Stomach (tissue), 9 donors: ENCODE measurements around the gene RPL41. TPM values are rescaled to one million over a fixed set of nuclear protein-coding genes. Genes with fewer than 3 reads are reported as not detected.

ENCODE experiments used
- DNase-seq, 2 donors: peaks; one replicate each; pipeline versions ENCODE4 v3.0.0 to v3.0.0-alpha.2; 2013 to 2019
- H3K27ac ChIP-seq, 5 donors: fragments of 200-600 bp in 4 of 5; sonication (generic) in 4 of 5; one replicate each; pipeline ENCODE4 v1.5.1; 2013 to 2019; ENCODE audit warnings: mild to moderate bottlenecking in 1 of 5, moderate library complexity in 1 of 5
- H3K27me3 ChIP-seq, 3 donors: fragments of 200-600 bp; sonication (generic); one replicate each; pipeline ENCODE4 v1.5.1; 2017 to 2019; ENCODE audit warnings: mixed run types in 1 of 3
- H3K36me3 ChIP-seq, 4 donors: fragments of 200-600 bp; sonication (generic); 1 replicate in 3 of 4; 2 replicates in 1 of 4; pipeline ENCODE4 v1.5.1; 2016 to 2019
- H3K4me1 ChIP-seq, 4 donors: fragments of 200-600 bp; sonication (generic); one replicate each; pipeline ENCODE4 v1.5.1; 2016 to 2019
- H3K4me3 ChIP-seq, 4 donors: fragments of 200-600 bp; sonication (generic) in 3 of 4; one replicate each; pipeline ENCODE4 v1.5.1; 2016 to 2019; ENCODE audit warnings: mild to moderate bottlenecking in 1 of 4
- H3K9me3 ChIP-seq, 4 donors: fragments of 200-600 bp; sonication (generic); one replicate each; pipeline ENCODE4 v1.5.1; 2016 to 2019
- CTCF ChIP-seq, 7 experiments: fragments of 450-650 bp in 4 of 7; fragments of 200-600 bp in 3 of 7; sonication (generic) in 3 of 7; IDR thresholded peaks; one replicate each; pipeline ENCODE4 v1.5.1; 2016 to 2019; ENCODE audit warnings: antibody characterized with exemption in 7 of 7, control low read depth in 2 of 7, mild to moderate bottlenecking in 1 of 7
- EP300 ChIP-seq: sonication (generic); formaldehyde crosslinking; IDR thresholded peaks from one replicate; pipeline ENCODE4 v1.6.1; 2017; ENCODE audit warnings: antibody characterized with exemption
- POLR2A ChIP-seq, 4 donors: fragments of 450-650 bp; IDR thresholded peaks; one replicate each; pipeline ENCODE4 v1.6.1; 2016; ENCODE audit warnings: antibody characterized with exemption in 4 of 4, control low read depth in 2 of 4, mild to moderate bottlenecking in 1 of 4, moderate library complexity in 1 of 4
- POLR2AphosphoS5 ChIP-seq, 3 donors: sonication (generic); formaldehyde crosslinking; IDR thresholded peaks; one replicate each; pipeline ENCODE4 v1.6.1; 2016; ENCODE audit warnings: antibody characterized with exemption in 3 of 3
- WGBS, 5 donors: extraction: QIAGEN DNeasy Blood & Tissue Kit in 3 of 5; methylation state at CpG; one replicate each; pipeline versions ENCODE4 v1.1.5 to v1.1.7; 2013 to 2018; 5-methylcytosine and 5-hydroxymethylcytosine counted together
- intact Hi-C: fragments of 100-400 bp; cut with DNase I; formaldehyde crosslinking; loops from one replicate; pipeline ENCODE4 v1.15.1; 2023; ENCODE audit warnings: low total_unique reads
- polyA plus RNA-seq, 3 donors: library from polyadenylated mRNA; stranded (reverse); fragments of 200-250 nt; gene quantifications; one replicate each; pipeline ENCODE4 v1.2.3, GENCODE V29; 2013
- total RNA-seq, 5 donors: library from RNA; depleted of rRNA; stranded (reverse); fragments of >200 nt; gene quantifications; one replicate each; pipeline versions ENCODE4 v1.1.0 to v1.2.3, GENCODE V29; 2014 to 2016
- donor health status: healthy with polysubstance abuse.
- donor health status: Bipolar disorder and iron deficiency.
- donor health status: healthy.

Gene RPL41
- total and polyA plus RNA-seq, 8 donors = 1,483 to 8,449 (median 3,157) TPM

- H3K27ac ChIP-seq = peak overlapping the region in 3 of 5 donors; percentile 40 to 71 (median 57)
- TF ChIP-seq POLR2AphosphoS5 (IDR thresholded peaks at IDR 0.05) = no peak
- no peak for TF ChIP-seq EP300
- no peak for TF ChIP-seq CTCF (IDR thresholded peaks at IDR 0.05)
- no peak for TF ChIP-seq POLR2A (IDR thresholded peaks at IDR 0.05)
- no peaks in the 10 kb centered on the region for H3K27me3 ChIP-seq
- WGBS, 5 donors = 59 to 74% (median 69%) methylated on average over 8 of the region's 8 CpGs
- H3K4me3 ChIP-seq = no peak overlapping the region
- H3K4me1 ChIP-seq = peaks cover 5 to 37% (median 16%) of the 10 kb centered on the region in 4 donors
- peak in 1 of 2 donors; percentile 55 for DNase-seq
- no peaks in the 10 kb centered on the region for H3K9me3 ChIP-seq
- intact Hi-C loops = no loop called here
- H3K36me3 ChIP-seq = peaks cover 53 to 67% (median 64%) of the 10 kb centered on the region in 4 donors
Measured at GRCh38 chr12:56143870-56144269, 27.4 kb downstream of the RPL41 start.

GRCh38 chr12:56145217-56145616 lies 28.8 kb downstream of the RPL41 start:
- TF ChIP-seq CTCF (IDR thresholded peaks at IDR 0.05) (no peak), POLR2AphosphoS5 (IDR thresholded peaks at IDR 0.05) (no peak), POLR2A (IDR thresholded peaks at IDR 0.05) (no peak), EP300 (no peak)
- Histone ChIP-seq H3K27me3 (no peaks in the 10 kb centered on the region), H3K4me1 (peaks cover 5 to 38% (median 16%) of the 10 kb centered on the region in 4 donors), H3K27ac (peak overlapping the region in 1 of 5 donors; percentile 71), H3K4me3 (no peak overlapping the region), H3K36me3 (peaks cover 40 to 53% (median 51%) of the 10 kb centered on the region in 4 donors), H3K9me3 (no peaks in the 10 kb centered on the region)
- 85 to 95% (median 90%) methylated on average over 3 of the region's 3 CpGs for WGBS, 5 donors
- no peak for DNase-seq
- intact Hi-C loops = no loop called here

GRCh38 chr12:56146492-56147460 lies 30.3 kb downstream of the RPL41 start:
- TF ChIP-seq POLR2AphosphoS5 (IDR thresholded peaks at IDR 0.05) (peak in 1 of 3 donors; percentile 8), POLR2A (IDR thresholded peaks at IDR 0.05) (no peak)
- Histone ChIP-seq H3K27ac (peak overlapping the region in 3 of 5 donors; percentile 25 to 58 (median 53)), H3K9me3 (no peaks in the 10 kb centered on the region), H3K27me3 (no peaks in the 10 kb centered on the region), H3K36me3 (peaks cover 28 to 38% (median 35%) of the 10 kb centered on the region in 4 donors), H3K4me1 (peaks cover 14 to 53% (median 22%) of the 10 kb centered on the region in 4 donors), H3K4me3 (no peak overlapping the region)
- intact Hi-C loops = no loop called here
- peak in 1 of 2 donors; percentile 82 for DNase-seq
- WGBS, 5 donors = 62 to 66% (median 64%) methylated on average over 13 of the region's 13 CpGs

GRCh38 chr12:56150563-56150962 lies 34.1 kb downstream of the RPL41 start:
- TF ChIP-seq EP300 (no peak), POLR2A (IDR thresholded peaks at IDR 0.05) (no peak), POLR2AphosphoS5 (IDR thresholded peaks at IDR 0.05) (no peak), CTCF (IDR thresholded peaks at IDR 0.05) (no peak)
- peak in 1 of 2 donors; percentile 18 for DNase-seq
- 64 to 67% (median 65%) methylated on average over 3 of the region's 3 CpGs for WGBS, 5 donors
- Histone ChIP-seq H3K4me3 (no peak overlapping the region), H3K4me1 (peaks cover 20 to 51% (median 37%) of the 10 kb centered on the region in 4 donors), H3K27ac (no peak overlapping the region), H3K36me3 (no peaks in the 10 kb centered on the region), H3K9me3 (no peaks in the 10 kb centered on the region), H3K27me3 (no peaks in the 10 kb centered on the region)
- intact Hi-C loops = no loop called here
